ENCODE results near the gene PDSS2.

Gene PDSS2

DNA sequence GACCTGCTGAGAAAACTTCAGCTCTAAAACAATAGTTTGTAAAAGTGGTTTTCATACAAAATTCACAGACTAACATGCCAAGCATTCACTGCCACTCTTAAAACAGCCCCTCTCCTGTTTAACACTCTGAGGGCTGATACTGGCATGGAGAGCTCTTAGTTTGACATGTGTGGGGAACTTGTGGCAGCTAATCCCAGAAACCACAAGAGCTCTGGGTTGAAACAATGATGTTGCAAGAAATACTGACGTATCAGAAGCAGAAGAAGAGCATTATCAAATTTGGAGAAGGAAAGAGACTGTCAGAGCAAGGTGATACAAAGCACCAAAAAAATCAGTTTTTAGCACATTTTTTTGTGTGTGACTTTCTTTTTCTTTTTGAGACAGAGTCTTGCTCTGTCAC is 349.2 kb downstream of the PDSS2 start:
- DNase-seq, result no peak

DNA sequence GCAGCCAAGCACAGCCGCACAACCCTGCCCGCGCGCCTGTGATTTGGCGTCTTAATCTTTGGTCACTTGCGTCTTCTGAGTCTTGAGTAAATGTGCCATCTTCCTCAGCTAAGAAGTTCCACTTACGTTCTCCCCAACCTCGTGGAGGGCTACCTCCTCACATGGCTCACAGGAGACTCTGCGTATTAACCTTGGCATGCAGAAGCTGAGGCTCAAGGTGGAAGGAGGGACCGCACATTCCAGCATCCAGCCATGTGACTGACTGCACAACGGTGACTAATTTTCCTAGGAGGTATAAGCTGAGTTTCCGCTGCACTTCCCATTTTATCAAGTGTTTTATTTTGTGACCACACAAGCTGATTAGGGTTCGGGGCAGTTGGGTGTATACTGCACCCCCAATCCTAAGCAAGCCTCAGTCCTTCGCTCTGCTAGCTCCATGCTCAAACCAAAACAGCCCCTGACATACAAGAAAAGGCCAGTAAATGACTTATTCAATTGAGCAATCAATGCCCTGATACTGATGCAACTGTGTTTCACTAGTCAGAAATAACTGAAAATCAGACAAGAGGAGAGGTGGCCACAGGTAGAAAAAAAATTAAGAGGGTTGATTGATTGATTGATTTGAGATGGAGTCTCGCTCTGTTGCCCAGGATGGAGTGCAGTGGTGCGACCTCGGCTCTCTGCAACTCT is 351.0 kb downstream of the PDSS2 start:
- no peak for DNase-seq

DNA sequence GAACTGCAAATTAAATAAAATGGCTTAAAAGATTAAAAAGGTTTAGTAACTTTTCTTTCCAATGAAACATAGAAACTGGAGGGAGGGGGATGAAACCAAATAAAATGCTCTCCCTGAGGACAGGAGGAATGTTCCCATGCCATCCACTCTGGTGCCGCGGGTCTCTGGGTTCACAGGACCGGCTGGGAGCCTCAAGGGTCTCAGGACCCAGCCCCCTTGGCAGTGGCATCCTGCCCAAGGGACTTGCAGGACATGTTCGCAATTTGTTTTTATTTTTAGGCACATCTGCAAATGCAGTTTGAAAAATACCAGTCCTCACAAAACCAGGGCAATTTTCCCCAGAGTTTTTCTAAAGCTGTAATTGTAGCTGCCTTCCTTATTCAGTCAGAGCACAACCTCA is 351.6 kb downstream of the PDSS2 start:
- DNase-seq, result no peak

DNA sequence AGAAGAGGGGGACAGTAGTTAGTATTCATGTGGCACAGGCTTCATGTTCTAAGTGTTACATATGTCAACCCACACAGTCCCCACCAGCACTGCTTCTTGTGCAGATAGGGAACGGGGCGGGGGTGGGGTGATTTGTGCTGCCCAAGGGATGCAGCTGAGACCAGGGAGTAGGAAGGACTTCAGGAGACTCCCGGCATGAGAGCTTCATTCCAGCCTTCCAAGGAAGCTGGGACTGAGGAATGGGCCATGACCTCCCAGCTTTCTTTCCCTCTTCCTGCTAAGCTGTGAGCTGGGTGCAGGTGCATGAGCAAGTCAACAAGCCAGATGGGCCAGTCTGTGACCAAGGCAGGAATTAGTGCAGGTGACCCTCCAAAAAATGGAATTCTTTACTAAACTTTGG is 353.2 kb downstream of the PDSS2 start:
- no peak for DNase-seq

DNA sequence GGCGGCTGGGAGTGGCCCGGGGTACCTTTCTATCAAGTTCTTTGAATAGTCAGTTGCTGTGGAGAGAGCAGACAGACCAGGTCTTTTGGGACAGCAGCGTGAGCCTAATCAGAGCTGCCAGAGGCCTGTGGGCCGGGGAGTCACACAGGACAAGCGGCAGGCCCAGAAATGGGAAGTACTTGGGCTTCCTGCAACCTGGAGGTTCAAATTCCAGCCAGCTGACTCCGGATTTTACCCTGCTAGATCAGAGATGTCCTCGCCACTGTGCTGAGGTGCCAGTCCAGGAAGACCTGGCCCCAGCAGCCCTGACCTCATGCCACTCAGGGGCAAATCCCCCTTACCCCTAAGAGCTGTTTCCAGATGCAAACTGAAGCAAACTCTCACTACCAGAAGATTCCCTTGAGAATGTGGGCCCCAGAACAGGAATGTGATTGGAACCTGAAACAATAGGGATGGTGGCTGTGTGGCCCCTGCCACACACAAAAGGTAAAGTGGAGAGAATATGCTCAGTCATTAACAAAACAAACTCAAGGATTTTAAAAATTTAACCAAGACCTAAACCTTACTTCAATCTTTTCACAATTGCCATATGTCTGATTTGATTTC is 353.8 kb downstream of the PDSS2 start:
- no peak for DNase-seq

DNA sequence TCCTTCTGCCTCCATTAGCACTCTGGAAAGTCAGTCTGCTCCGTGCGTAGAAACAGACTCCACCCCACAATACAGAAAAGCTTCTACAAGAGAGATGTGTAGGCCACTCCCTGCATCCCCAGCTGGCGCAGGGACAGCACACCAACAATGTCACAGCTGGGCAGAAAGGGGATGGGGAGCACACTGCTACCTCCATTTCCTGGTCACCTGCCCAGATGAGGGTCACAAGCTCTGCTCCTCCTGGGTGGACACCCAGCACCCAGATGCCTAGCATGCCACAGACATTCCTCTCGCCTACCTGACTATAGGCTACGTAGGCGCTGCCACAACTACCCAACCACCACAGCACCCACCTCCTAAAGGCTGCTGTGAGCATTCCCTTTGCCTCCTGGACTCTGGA is 356.3 kb downstream of the PDSS2 start:
- DNase-seq, result no peak
